Measurements from ENCODE around the gene CMTR1. TPM values are rescaled to one million over a fixed set of nuclear protein-coding genes. Genes with fewer than 3 reads are reported as not detected.
A peak's percentile ranks its signal among the peaks of the same experiment; 100 is the strongest.
"Not testable (repeated sequence)": the region's sequence is repeated elsewhere in the genome, so short reads cannot be mapped to it uniquely, and the experiment has no call there.

Gene CMTR1
- total RNA-seq, 3 donors from 2014 or later, result 38.1 to 44.6 (median 41.0) TPM

DNA sequence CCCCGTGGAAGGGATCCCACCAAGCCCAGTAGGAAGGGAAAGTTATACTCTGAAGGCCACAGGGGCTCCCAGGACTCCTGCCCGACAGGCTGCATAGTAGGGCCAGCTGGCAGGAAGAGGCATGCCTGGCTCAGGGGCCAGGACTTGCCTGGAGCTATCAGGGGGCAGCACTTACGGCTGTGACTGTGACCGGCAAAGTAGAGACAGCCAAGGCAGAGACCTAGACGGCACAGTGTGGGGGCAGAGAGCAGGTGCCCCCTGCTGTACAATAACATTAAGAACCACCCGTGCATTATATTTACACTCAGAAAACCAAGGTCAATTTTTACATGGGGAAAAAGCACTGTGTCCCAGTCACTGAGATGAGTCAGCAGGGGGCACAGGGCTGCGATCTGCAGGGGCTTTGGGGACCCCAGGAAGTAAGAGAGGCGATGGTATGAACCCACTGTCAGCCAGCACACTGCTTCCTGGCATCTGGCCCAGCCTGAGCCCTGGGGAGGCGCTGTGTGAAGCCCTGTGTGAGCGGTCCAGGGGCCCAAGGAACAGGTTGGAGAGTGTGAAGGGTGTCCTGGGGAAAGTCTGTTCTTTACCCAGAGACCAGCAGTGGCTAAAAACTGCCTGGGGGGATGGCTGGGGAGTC lies 56.8 kb downstream of the CMTR1 start:
- no peak for DNase-seq
- ATAC-seq, result peak; percentile 34 to 44
- Mint-ChIP-seq H3K9me3 (no peaks in the 10 kb centered on the region), H3K36me3 (ENCODE audit: insufficient read depth) (peaks cover 4% of the 10 kb centered on the region), H3K27me3 (ENCODE audit: low read depth) (no peaks in the 10 kb centered on the region), H3K4me3 (no peak overlapping the region), H3K4me1 (ENCODE audit: low read depth) (peaks cover 65% of the 10 kb centered on the region)

DNA sequence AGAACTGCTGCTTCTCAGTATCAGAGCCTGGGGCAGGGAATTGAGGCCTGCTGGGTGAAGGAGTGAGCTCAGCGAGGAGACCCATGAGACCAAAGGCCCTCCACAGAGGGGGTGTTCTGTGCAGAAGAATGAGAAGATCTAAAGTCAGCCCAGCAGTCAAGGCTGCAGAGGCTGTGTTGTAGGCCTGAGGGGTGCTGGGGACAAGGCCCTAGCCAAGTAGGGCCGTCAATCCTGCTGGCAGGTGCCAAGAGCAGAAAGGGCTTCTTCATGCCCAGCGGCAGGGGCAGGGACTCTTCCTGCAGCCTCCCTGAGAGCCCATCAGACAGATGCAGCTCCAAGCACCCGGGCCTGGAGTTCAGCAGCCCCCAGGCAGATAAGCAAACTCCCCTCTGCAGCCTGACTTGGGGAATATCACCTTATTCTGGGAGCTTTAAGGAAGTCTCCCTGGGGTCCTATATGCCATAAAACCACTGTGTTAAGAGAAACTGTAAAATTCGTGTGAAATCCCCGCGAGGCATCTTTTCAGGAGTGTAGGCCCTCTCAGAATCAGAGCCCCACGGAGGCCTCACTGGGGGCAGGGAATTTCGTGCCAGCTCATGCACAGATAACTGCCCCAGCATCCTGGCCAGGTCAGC lies 57.6 kb downstream of the CMTR1 start:
- Mint-ChIP-seq H3K4me1 (ENCODE audit: low read depth) (peaks cover 73% of the 10 kb centered on the region), H3K4me3 (no peak overlapping the region), H3K27me3 (ENCODE audit: low read depth) (no peaks in the 10 kb centered on the region), H3K36me3 (ENCODE audit: insufficient read depth) (peaks cover 4% of the 10 kb centered on the region), H3K9me3 (no peaks in the 10 kb centered on the region)
- DNase-seq, result no peak
- ATAC-seq, result no peak

DNA sequence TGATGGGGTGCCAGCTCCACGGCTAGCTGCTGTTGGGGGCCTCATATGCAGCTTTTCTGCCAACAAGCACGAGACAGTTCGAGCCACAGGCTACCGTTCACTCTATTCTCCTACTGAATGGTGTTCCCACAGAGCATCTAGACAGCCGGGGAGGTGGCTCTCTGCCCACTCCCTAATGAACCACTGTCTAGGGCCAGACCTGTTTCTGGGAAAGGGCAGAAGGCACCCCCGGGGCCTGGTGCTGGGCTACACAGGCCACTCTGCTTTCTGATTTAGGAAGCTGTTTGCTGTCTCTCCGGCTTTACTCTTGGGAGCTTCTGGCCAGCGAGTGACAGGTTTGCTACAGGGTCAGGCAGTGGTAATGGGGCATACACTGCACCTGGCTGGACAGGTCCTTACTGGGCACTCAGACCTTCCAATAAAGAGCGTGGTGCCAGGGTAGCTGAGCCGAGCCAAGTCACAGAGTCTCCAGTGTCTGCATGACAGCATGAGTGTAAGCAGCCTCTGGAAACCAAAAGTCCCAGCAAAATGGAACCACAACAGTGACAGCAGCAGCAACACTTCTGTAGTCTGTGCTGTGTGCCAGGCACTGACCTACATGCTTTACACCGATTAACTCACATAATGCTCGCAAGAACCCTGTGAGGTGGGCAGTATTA lies 58.3 kb downstream of the CMTR1 start:
- Mint-ChIP-seq H3K9me3 (no peaks in the 10 kb centered on the region), H3K27me3 (ENCODE audit: low read depth) (no peaks in the 10 kb centered on the region), H3K4me1 (ENCODE audit: low read depth) (peaks cover 76% of the 10 kb centered on the region), H3K4me3 (no peak overlapping the region), H3K36me3 (ENCODE audit: insufficient read depth) (peaks cover 4% of the 10 kb centered on the region)
- ATAC-seq (peak; percentile 26 to 41), DNase-seq (no peak)

DNA sequence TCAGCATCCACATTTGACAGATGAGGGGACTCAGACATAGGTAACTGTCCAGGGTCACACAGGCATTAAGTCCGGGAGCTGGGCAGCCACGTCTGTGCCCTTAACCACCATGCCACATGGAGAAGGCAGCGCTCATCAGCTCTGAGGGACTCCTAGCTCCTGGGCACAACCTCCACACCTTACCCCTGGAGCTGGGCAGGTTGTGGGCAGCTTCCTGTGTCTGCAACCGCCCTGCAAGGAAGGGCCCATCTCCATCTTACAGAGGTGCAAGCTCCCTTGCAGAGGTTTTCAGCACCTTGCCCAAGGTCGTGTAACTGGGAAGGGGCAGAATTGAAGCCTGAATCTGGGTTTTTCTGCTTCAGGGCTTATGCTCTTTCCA lies 58.8 kb downstream of the CMTR1 start:
- no peaks in the 10 kb centered on the region for H3K27me3 Mint-ChIP-seq (ENCODE audit: low read depth)
- peaks cover 4% of the 10 kb centered on the region for H3K36me3 Mint-ChIP-seq (ENCODE audit: insufficient read depth)
- H3K4me1 Mint-ChIP-seq (ENCODE audit: low read depth), result peaks cover 81% of the 10 kb centered on the region
- H3K9me3 Mint-ChIP-seq, result no peaks in the 10 kb centered on the region
- H3K4me3 Mint-ChIP-seq, result no peak overlapping the region
- no peak for DNase-seq
- no peak for ATAC-seq

DNA sequence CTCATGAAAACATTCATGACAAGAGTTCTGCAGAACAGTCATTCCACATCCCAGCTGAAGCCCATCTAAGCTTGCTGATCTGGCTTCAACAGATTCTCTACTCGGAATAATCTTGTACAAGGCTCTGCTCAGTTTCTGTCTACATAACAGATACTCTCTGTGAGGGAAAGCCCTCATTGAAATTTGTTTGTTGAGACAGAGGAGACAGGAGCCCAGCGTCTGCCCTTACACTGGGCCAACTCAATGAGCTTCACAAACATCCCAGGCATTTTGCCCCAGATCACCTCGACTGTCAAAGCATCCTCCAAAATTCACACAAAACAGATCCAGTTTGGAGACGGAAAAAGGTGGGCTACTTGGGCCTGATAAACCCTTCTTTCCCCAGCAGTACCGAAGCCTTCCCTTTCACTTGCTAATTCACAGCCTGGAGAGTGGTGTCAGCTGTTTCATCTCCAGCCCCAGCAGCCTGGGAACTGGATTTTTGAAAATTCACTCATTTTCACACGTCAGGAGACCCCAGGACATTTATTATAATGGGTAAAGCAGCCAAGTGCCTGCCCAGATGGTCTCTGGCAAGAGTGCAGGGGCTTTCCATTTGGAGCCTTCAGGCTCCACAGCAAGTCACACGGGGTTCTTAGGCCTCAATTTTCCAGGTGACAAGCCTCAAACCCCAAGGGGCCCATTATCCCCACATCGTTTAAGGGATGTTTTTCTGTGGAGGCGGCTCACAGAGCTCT lies 59.4 kb downstream of the CMTR1 start:
- Mint-ChIP-seq H3K4me3 (no peak overlapping the region), H3K27me3 (ENCODE audit: low read depth) (no peaks in the 10 kb centered on the region), H3K4me1 (ENCODE audit: low read depth) (peaks cover 84% of the 10 kb centered on the region), H3K36me3 (ENCODE audit: insufficient read depth) (peaks cover 4% of the 10 kb centered on the region), H3K9me3 (no peaks in the 10 kb centered on the region)
- no peak for DNase-seq
- ATAC-seq, result no peak

DNA sequence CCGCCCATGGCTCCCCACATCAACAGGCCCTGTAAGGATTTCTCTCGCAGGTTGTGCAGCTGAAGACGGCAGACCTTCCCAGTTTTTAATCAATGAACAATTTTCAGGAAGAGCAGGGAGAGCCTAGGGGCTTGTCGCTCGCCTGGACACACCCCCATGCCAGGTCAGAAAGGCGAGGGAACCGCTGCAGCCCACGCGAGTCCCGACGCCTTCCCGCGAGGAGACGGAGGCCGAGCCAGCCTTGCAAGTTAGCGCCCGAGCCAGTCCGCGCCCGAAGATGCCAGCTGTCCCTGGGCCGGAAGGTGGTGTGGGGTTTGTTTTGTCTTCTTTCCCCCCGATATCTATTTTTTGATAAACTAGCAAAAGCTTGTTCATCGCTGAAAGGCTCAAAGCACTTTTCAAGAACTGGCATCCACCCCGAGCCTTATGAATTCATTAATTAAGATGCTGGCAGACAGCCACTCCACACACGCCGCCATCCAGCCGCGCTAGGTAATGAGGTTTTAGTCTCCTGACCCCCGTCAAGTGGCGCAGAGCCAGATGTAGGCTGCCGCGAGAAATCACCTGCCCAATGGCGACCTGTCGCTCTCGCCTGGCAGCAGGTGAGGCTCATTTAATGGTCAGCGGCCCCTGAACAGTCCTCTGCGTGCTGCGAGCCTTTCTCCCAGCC lies 60.1 kb downstream of the CMTR1 start:
- Mint-ChIP-seq H3K4me1 (ENCODE audit: low read depth) (peaks cover 86% of the 10 kb centered on the region), H3K4me3 (no peak overlapping the region), H3K27me3 (ENCODE audit: low read depth) (no peaks in the 10 kb centered on the region), H3K9me3 (no peaks in the 10 kb centered on the region), H3K36me3 (ENCODE audit: insufficient read depth) (peaks cover 2% of the 10 kb centered on the region)
- no peak for ATAC-seq
- DNase-seq, result no peak

DNA sequence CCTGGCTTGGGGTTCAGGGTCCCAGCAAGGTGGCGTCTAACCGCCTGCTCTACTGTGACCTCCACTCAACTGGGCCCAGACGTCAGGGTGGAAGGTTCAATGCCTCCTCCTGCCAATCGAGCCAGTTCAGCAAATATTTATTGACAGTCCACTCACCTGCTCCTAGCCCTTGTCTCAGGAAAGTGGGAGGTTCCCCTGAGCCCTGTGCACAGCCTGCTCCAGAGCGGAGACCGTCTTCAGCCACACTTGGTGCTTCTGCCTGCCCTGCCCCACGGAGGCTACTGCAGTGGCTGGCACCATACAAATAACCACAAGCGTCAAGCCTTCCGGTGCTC lies 60.6 kb downstream of the CMTR1 start:
- no peak overlapping the region for H3K4me3 Mint-ChIP-seq
- H3K36me3 Mint-ChIP-seq (ENCODE audit: insufficient read depth), result peaks cover 1% of the 10 kb centered on the region
- no peaks in the 10 kb centered on the region for H3K9me3 Mint-ChIP-seq
- peaks cover 84% of the 10 kb centered on the region for H3K4me1 Mint-ChIP-seq (ENCODE audit: low read depth)
- DNase-seq (no peak), ATAC-seq (no peak)
- no peaks in the 10 kb centered on the region for H3K27me3 Mint-ChIP-seq (ENCODE audit: low read depth)

DNA sequence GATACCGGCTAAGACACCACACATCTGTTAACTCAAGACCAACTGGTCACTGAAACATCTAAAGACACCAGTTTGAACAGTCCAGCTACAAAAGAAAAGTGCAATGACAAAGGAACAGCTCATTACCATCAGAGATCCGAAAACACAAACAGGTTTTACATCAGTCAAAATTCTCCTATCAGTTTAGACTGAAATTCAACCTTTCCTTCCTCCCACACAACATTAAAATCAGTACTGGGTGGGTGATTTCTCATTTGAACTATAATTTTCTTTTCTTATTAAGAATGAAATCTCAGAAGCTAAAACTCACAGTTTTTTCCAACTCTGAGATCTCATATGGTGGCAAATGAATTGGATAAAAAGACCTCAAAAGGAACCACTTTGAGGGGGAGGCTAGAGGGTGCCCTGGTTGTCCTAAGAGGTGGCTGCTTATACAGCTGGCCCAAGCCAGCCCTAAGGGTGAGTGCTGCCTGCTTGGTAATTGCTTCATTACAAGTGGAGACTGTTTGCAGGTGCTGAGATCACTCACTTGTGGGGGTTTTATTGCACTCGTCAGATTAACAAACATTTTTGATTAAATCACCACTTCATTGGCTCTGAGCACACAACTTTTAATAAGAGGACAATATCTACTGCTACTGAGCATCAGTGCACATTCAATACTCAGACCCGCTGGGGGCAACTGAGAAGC lies 62.4 kb downstream of the CMTR1 start:
- no peaks in the 10 kb centered on the region for H3K27me3 Mint-ChIP-seq (ENCODE audit: low read depth)
- no peaks in the 10 kb centered on the region for H3K9me3 Mint-ChIP-seq
- no peak for DNase-seq
- peak overlapping the region; percentile 14 for H3K4me3 Mint-ChIP-seq
- no peaks in the 10 kb centered on the region for H3K36me3 Mint-ChIP-seq (ENCODE audit: insufficient read depth)
- ATAC-seq, result peak; percentile 51 to 53
- peaks cover 83% of the 10 kb centered on the region for H3K4me1 Mint-ChIP-seq (ENCODE audit: low read depth)

DNA sequence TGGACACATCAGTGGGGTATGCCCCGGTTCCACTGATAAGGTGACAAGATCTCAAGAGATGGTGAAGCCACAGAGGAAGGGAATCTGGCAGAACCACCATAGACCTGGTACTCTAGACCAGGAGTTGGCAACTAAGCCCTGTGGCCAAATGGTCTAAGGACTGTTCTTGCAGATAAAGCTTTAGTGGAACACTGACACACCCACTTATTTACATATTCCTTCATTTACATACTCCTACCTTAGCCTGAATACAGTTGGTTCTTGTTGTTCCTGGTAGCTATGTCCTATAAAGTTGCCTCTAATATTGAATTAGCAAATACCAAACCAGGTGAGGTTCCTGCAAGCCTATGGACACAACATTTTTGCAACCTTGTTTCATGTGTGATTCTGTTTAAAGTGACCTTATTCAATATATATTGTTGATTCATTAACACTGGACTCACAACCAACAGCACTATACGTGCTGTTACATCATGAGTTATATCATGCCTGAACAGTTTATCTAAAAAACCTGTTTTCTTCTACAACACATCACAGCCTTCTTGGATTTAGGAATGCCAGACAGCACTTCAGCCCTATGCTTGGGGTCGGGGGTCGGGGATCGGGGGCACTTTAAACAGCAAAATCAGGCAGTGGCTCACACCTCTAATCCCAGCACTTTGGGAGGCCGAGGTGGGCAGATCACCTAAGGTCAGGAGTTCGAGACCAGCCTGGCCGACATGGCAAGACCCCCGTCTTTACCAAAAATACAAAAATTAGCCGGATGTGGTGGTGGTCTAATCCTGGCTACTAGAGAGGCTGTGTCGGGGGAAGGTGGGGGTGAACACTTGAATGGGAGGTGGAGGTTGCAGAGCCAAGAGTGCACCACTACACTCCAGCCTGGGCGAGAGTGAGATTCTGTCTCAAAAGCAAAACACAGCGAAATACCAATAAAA lies 64.2 kb downstream of the CMTR1 start:
- ATAC-seq, result no peak
- Mint-ChIP-seq H3K36me3 (ENCODE audit: insufficient read depth) (no peaks in the 10 kb centered on the region), H3K4me1 (ENCODE audit: low read depth) (peaks cover 83% of the 10 kb centered on the region)

DNA sequence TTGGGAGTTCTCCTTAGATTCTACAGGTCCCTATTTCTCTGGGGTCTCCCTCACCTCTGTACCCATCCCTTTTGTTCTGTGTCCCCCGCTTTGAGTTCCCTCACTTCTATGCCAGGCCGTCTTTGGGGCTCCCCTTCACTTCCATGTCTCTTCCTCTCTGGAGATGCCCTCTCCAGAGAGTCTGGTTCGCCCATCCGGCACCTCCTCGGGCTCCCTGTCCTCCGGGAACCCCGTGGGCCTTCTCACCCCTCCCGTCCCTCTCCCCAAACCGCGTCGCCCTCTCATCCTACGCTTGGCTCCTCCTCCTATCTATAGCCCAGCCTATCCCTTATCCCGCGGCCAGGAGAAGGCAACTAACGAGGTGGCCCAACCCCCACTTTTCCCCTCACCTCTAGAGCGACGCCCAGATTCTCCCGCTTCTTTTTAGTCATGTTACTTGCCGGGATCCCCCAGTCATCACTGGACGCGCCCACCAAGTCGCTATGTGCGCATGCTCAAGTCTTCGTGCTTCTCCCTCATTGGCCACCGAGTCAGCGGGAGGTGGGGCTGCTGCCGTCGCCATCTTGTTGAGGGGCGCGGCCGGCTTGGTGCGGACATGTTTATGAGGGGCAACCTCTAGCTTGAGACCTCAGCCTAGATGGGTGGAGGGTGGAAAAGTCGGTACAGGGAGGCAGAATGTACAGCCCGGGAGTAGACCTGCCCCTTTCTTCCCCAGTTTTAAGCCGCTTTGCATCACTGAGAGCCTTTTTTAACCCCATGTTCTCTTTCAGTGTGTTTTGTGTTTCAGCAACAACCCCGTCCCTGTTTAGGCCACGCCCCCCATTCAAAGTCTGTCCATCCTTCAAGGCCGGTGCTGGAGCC lies 66.6 kb downstream of the CMTR1 start, which contains the start of gene CCDC167:
Gene CCDC167 (minus strand): TSS at position 461 of the 861 bp plus-strand sequence. CDS start 30 bp downstream, at position 431.
- peak; percentile 94 for DNase-seq
- Mint-ChIP-seq H3K9me3 (no peaks in the 10 kb centered on the region), H3K27me3 (ENCODE audit: low read depth) (no peaks in the 10 kb centered on the region), H3K36me3 (ENCODE audit: insufficient read depth) (no peaks in the 10 kb centered on the region), H3K4me3 (peak within 1 kb of the TSS; percentile 92), H3K4me1 (ENCODE audit: low read depth) (peaks cover 91% of the 10 kb centered on the region)
- ATAC-seq, result peak; percentile 84 to 86

More for the DNA sequence above, 64.2 kb downstream of the CMTR1 start:
- no peaks in the 10 kb centered on the region for H3K27me3 Mint-ChIP-seq (ENCODE audit: low read depth)
- H3K4me3 Mint-ChIP-seq, result no peak overlapping the region
- no peaks in the 10 kb centered on the region for H3K9me3 Mint-ChIP-seq
- DNase-seq, result no peak

DNA sequence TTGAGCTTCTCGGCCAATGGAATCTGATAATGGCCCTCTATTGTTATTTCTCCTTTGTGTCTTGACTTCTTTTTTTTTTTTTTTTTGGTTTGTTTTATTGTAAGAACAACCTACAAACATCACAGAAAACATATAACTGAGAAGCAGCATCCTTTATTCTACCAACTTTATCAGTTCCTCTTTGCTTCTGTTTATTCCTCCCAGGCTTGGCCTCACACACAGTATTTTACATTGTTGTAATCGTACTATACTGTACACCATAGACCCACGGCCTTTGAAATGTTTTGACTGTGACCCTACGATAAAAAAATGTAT lies 67.2 kb downstream of the CMTR1 start:
- Mint-ChIP-seq H3K36me3 (ENCODE audit: insufficient read depth) (no peaks in the 10 kb centered on the region), H3K4me3 (peak overlapping the region; percentile 92), H3K9me3 (no peaks in the 10 kb centered on the region), H3K4me1 (ENCODE audit: low read depth) (peaks cover 92% of the 10 kb centered on the region), H3K27me3 (ENCODE audit: low read depth) (no peaks in the 10 kb centered on the region)
- DNase-seq (no peak), ATAC-seq (no peak)

DNA sequence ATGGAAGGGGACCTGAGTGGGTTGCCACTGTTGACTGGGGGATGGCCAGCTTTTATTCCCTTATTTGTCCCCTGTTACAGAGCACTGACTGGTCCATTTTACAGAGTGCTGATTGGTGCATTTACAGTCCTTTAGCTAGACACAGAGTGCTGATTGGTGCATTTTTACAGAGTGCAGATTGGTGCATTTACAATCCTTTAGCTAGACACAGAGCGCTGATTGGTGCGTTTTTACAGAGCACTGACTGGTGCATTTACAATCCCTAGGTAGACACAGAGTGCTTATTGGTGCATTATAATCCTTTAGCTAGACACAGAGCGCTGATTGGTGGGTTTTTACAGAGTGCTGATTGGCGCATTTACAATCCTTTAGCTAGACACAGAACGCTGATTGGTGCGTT lies 67.9 kb downstream of the CMTR1 start:
- ATAC-seq; H3K4me3 Mint-ChIP-seq; H3K27me3 Mint-ChIP-seq (ENCODE audit: low read depth); DNase-seq; H3K9me3 Mint-ChIP-seq; H3K36me3 Mint-ChIP-seq (ENCODE audit: insufficient read depth): not testable (repeated sequence)
- peaks cover 92% of the 10 kb centered on the region for H3K4me1 Mint-ChIP-seq (ENCODE audit: low read depth)
